Spleen (tissue), 3 donors: ENCODE measurements around the gene TK1.

ENCODE experiments used
- POLR2A ChIP-seq, 3 donors: fragments of 450-650 bp; IDR thresholded peaks; one replicate each; pipeline ENCODE4 v1.5.1; 2017; ENCODE audit warnings: antibody characterized with exemption in 3 of 3, mild to moderate bottlenecking in 1 of 3
- POLR2AphosphoS5 ChIP-seq, 3 donors: sonication (generic); formaldehyde crosslinking; IDR thresholded peaks; one replicate each; pipeline ENCODE4 v1.5.1; 2017; ENCODE audit warnings: antibody characterized with exemption in 3 of 3

- TF ChIP-seq POLR2AphosphoS5 (IDR thresholded peaks at IDR 0.05) (no peak), POLR2A (IDR thresholded peaks at IDR 0.05) (no peak)
These were observed 13.6 kb upstream of the TK1 start for GRCh38 chr17:78200451-78200850.
